ENCODE measurements around the gene TMC1.

DNA sequence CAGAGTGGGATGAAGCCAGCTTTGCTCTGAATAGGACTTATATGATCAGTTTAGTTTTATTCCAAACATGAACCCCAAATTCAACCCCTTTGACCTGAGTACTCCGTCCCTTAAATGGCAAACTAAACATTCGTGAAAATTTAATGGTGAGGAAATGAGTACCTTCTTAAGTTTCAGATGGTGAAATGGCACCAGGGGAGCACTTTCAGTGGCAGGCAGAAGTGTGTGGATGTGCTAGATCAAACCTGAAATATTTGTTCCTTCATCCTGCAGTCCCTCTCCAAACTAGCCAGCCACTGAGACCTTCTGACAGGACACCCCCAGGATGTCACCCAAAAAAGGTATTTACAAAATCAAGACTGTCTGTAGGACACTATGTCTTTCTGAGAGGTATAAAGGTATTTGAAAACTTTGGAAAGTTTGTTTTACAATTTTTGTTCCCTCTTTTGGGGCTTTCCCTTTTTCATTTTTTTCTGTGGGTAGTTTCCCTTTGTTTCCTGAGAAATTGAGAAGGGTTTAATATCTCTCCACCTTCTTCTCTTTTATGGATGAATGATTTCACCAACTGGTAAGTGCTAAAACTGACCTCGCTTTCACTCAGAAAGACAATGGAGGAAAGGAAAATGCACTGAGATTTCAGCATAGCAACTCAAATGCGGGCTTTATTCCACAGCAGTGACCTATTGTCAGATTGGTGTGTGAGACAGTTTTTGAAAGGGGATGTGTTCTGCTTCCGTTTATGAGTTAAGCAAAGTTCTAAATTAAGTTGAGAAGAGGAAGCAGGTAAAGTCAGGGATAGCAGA is 127.1 kb downstream of the TMC1 start:
- TF ChIP-seq, protein P1, sequence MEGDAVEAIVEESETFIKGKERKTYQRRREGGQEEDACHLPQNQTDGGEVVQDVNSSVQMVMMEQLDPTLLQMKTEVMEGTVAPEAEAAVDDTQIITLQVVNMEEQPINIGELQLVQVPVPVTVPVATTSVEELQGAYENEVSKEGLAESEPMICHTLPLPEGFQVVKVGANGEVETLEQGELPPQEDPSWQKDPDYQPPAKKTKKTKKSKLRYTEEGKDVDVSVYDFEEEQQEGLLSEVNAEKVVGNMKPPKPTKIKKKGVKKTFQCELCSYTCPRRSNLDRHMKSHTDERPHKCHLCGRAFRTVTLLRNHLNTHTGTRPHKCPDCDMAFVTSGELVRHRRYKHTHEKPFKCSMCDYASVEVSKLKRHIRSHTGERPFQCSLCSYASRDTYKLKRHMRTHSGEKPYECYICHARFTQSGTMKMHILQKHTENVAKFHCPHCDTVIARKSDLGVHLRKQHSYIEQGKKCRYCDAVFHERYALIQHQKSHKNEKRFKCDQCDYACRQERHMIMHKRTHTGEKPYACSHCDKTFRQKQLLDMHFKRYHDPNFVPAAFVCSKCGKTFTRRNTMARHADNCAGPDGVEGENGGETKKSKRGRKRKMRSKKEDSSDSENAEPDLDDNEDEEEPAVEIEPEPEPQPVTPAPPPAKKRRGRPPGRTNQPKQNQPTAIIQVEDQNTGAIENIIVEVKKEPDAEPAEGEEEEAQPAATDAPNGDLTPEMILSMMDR (conservative IDR thresholded peaks at IDR 0.05 in 1 of 2, IDR thresholded peaks at IDR 0.05 in 1 of 2; ENCODE audit: extremely low read depth in 1 of 2, insufficient read depth in 1 of 2, low read depth in 1 of 2, low read length in 2 of 2): no peak
- no peak for TF ChIP-seq EZH2 (IDR thresholded peaks at IDR 0.05; ENCODE audit: borderline replicate concordance, low read length)
